Stimulated activated naive CD8-positive, alpha-beta T cell treated with anti-CD3 and anti-CD28 coated beads, Interleukin-15, Interleukin-2, amounts not matched to agents 100 U/mL and 50 U/mL, for 24 hours (primary cell): ENCODE data around the gene BRAP.
"Not testable (repeated sequence)": the region's sequence is repeated elsewhere in the genome, so short reads cannot be mapped to it uniquely, and the experiment has no call there.

ENCODE experiments used
- ATAC-seq: fragments of 150-1000 bp; cut with Tn5 transposase; one replicate; pipeline ENCODE4 v1.10.0; 2021
- DNase-seq: peaks from one replicate; pipeline ENCODE4 v3.0.0; 2021

Gene BRAP

DNA sequence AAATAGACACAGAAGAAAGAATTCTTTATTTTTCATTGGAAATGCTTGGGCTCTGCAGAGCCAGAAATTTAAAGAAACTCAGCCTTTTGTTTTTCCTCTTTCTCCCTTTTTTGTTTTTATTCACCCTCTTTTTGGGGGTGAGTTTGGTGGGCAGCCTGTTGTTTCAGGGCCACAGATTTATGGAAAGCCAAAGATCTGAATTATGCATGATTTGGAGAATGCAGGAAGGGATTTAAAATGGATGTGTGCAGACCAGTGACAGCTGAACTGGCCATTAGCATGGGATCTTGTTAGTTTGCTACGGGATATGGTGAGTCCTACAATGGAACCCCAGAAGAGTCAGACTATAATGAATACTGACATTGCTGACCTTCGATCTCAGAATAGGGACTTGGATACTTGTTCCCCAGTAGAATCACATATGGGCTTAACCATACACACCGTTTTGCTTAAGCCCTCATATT, 79.0 kb downstream of the BRAP start:
- DNase-seq (no peak), ATAC-seq (no peak)

- no peak for ATAC-seq
- no peak for DNase-seq
Measured at GRCh38 chr12:111605911-111606766, 79.6 kb downstream of the BRAP start.

DNA sequence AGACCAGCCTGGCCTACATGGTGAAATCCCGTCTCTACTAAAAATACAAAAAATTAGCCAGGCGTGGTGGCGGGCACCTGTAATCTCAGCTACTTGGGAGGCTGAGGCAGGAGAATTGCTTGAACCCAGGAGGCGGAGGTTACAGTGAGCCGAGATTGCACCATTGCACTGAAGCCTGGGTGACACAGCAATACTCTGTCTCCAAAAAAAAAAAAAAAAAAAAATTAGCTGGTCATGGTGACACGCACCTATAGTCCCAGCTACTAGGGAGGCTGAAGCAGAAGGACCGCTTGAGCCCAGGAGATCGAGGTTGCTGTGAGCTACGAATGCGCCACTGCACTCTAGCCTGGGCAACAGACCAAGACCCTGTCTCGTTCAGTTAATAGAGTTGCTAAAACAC, 82.9 kb downstream of the BRAP start:
- DNase-seq, ATAC-seq: not testable (repeated sequence)

DNA sequence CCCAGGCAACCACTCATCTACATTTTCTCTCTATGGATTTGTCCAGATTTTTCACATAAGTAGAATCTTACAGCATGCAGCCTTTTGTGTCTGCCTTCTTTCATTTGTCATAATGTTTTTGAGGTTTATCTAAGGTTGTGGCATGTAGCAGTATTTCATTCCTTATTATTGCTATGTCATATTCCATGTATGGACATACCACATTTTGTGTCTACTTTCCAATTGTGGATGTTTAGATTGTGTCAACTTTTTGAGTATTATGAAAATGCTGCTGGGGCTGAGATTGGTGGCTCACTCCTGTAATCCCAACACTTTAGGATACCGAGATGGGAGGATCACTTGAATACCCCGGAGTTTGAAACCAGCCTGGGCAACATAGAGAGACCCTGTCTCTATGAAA, 83.4 kb downstream of the BRAP start:
- no peak for ATAC-seq
- no peak for DNase-seq

DNA sequence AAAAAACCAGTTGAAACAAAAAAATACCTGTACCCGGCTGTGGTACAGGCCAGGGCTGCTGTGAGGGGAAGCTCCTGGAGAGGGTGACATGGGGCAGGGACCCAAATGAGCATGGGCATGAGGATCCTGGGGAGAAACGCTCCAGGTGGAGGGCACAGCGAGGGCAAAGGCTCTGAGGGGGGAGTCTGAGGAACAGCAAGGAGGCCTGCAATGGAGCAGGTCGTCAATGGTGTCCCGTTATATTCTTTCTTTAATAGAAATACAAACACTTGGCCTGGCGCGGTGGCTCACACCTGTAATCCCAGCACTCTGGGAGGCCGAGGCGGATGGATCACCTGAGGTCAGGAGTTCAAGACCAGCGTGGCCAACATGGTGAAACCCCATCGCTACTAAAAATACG, 84.8 kb downstream of the BRAP start:
- not testable (repeated sequence) for ATAC-seq, DNase-seq

DNA sequence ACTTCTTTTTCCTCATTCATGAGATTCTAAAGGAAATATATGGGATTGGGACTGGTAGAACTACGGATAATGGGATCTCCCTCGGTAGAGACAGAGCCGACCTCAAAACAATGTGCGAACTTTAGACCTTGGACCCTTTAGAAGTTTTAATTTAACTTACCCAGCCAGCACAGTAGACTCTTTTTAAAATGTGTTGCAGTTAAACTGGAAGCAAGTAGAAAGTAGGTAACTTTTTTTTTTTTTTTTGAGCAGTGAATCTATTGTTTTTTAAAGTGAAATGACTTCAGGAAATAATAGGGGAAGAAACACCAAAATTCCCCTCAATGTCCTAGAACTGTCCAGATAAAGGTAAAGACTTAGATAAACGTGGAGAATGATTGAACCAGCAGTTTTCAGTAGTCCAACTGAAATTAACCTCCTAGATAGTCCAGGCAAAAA, 85.5 kb downstream of the BRAP start:
- DNase-seq (no peak), ATAC-seq (no peak)

GRCh38 chr12:111599453-111600204, 86.1 kb downstream of the BRAP start:
- DNase-seq (peak; percentile 92), ATAC-seq (peak; percentile 93)

GRCh38 chr12:111598637-111599452, 86.9 kb downstream of the BRAP start, which contains the start of gene ATXN2:
ATXN2 (minus strand) TSS chr12:111599315; CDS start chr12:111599034, 281 bp downstream.
- ATAC-seq (peak; percentile 58), DNase-seq (peak; percentile 76)

GRCh38 chr12:111597831-111598636, 87.7 kb downstream of the BRAP start:
- DNase-seq, result peak; percentile 54
- no peak for ATAC-seq

DNA sequence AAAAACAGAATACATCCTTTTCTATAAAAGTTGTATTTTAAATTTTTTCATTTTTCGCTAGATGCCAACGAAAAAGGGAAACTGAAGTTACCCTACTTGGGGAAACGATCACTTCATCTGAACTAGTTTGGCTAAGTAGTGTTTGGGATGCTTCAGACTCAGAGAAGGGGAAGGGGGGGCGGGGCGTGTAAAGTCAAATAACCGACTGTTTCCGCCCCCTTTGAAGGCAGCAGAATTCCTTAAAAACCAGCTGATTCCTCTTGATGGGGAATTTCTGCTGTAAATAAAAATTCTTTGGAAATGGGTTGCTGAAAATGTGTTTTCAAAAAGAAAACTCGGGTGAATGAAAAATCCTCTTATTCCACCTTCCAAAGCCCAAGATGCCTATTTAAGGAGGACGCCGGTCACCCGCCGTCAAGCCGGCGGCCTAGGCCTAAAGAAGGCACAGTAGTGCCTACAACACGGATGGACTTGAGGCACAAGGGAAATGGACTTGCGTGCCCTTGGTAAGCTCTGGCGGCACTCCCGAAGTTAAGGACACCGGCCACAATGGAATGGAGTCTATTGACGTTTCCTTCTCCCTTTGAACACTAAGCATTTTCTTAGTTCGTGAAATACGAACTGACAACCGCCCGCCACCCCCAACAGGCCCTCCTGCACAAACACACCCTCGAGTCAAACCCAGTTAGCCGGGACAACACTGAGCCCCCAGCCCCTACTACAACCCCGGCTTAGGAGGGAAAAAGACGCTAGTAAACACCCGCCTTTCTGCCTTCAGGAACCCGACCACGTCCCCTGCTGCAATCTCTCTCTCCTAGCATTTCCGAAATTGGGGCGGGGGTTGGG, 88.5 kb downstream of the BRAP start:
- ATAC-seq, result no peak
- DNase-seq, result peak; percentile 41

DNA sequence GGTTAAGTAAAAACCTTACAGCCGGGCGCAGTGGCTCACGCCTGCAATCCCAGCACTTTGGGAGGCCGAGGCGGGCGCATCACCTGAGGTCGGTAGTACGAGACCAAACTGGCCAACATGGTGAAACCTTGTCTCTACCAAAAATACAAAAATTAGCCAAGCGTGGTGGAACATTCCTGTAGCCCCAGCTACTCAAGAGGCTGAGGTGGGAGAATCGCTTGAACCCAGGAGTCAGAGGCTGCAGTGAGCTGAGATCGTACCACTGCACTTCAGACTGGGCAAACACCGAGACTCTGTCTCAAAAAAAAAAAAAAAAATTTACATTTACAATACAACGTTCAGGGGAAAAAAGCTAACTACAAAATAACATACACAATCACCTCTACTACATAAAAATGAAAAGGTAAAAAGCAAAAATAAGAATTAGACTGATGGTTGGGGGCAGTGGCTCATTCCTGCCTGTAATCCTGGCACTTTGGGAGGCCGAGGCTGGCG, 90.4 kb downstream of the BRAP start:
- DNase-seq, ATAC-seq: not testable (repeated sequence)
